OCI-M2 (cell line): Measurements from ENCODE around the gene CST1.
"Not testable (repeated sequence)": the region's sequence is repeated elsewhere in the genome, so short reads cannot be mapped to it uniquely, and the experiment has no call there.

ENCODE experiments used
- DNase-seq: peaks from one replicate; lab custom pipeline; 2025; ENCODE audit not compliant: unreplicated experiment; lab: John Stamatoyannopoulos, UW

CST1 gene, protein sequence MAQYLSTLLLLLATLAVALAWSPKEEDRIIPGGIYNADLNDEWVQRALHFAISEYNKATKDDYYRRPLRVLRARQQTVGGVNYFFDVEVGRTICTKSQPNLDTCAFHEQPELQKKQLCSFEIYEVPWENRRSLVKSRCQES

DNA sequence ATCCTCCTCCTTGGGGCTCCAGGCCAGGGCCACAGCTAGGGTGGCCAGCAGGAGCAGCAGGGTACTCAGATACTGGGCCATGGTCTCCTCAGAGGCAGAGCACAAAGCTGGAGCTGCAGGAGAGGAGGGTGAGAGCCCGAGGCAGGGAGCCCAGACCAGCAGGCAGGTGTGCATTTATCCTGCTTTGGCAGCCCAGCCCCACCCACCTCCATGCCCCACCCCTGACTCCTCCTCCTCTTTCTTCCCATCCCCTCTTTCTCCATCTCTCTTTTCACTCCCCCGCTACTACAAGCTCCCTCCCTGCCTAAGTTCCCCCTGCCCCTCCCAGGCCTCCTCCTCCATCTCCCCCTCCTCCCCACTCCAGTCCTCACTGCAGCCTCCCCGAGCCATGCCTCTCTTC, at the start of gene CST1:
TSS of gene CST1 (minus strand) at position 150 of the 400 bp plus-strand sequence. CDS start at position 81, 69 bp downstream.
- not testable (repeated sequence) for DNase-seq

DNA sequence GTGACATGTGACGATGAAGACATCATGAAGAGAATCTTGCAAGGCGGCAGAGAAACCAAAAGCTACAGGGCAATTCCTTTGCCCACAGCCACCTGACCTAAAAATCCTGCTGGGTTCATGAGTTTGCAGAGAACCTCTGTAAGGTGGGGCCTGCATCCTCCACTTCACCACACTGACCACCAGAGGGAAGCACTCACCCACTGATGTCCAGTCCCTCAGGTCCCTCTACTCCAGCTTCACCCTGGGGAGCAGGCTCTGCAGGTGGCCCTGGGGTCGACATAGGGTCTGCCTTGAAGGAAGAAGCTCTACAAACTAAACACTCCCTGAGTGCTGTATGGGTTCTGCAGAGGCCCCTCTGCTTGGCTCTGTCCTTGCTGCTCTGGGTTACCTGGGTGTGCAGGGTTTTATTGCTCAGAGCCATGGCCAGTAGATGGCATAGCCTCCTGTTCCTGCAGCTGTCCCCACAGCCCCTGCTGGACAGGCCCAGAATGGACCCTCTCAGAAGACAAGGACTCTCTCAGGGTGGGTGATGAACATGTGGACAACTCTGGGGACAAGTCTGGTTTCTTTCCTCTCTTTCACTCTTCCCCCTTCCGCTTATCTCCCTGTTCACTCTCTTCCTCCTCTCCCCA, 48.6 kb upstream of the CST1 start:
- not testable (repeated sequence) for DNase-seq

DNA sequence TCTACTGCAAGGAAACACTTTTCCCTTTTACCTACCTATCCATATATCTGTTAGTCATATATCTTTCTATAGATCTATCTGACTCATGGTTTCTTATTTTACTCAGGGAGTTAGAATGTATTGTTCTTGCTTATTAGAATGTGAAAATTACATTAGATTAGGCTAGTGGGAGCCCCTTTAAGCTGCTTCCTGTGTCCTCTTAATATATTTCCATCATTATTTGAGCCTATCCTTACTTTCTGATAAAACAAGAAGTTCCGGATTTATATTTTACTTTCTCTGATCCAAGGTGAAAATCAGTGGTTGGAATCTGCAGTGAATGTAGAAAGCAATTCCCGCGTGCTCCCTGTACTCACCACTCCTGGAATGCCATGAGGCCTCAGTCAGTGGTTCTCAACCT, 44.8 kb upstream of the CST1 start:
- no peak for DNase-seq

DNA sequence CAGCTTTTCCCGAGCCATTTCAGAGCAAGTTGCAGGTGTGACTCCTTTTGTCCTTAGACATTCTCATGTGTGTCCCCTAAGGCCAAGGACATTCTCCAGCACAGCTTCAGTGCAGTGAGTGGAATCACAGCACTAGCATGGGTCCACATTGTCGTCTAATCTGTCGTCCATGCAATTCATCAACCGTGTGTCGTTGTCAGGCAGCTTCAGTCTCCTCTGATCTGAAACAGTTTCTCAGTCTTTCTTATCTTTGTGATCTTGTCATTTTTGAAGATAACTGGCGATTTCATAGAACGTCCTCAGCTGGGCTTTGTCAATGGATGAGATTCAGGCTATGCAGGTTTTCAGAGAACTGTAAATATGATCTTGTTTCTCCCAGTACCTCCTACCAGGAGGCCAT, 44.1 kb upstream of the CST1 start:
- no peak for DNase-seq

DNA sequence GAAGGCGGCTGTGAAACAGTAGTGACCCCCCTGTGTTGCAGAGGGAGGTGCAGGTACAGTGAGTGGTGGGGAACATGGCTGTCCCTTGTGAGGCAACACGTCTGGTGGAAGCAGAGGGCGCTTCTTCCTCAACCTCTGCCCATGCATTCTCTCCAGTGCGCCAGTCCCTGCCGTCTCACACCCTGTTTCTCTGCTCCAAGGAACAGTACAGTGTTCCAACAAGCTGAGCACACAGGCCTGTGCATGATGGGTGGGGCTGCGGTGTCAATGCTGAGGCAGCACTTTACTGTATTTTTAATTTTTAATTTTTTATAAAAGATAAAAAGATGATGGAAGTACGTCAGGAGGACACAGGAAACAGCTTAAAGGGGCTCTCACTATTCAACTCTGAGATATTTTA, 43.3 kb upstream of the CST1 start:
- DNase-seq, result no peak

DNA sequence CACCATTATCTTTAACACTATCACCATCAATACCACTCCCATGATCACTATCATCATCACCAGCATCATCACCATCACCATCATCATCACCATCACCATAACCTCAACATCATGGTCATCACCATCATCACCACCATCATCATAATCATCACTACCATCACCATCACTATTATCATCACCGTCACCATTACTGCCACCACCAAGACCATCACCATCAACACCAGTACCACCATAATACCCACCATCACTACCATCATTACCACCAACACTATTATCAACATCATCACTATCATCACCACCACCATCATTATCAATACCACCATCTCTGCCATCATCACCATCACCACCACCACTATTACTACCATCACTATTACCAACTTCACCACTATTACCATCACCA, 32.7 kb upstream of the CST1 start:
- no peak for DNase-seq

DNA sequence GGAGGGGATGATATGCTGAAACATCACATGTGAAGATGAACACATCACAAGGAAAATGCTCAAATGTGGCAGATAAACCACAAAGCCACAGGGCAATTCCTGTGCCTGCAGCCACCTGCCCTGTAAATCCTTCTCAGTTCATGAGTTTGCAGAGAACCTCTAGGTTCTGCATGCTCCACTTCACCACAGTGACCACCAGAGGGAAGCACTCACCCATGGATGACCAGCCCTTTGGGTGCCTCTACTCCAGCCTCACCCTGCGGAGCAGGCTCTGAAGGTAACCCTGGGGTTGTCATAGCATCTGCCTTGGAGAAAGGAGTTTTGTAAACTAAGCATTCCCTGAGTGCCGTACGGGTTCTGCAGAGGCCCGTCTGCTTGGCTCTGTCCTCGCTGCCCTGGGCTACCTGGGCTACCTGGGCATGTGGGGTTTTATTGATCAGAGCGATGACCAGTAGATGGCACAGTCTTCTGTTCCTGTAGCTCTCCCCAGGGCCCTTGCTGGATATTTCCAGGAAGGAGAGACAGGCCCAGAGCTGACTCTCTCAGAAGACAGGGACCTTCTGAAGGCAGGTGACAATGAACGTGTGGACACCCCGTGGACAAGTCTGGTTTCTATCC, 31.7 kb upstream of the CST1 start:
- DNase-seq, result no peak

DNA sequence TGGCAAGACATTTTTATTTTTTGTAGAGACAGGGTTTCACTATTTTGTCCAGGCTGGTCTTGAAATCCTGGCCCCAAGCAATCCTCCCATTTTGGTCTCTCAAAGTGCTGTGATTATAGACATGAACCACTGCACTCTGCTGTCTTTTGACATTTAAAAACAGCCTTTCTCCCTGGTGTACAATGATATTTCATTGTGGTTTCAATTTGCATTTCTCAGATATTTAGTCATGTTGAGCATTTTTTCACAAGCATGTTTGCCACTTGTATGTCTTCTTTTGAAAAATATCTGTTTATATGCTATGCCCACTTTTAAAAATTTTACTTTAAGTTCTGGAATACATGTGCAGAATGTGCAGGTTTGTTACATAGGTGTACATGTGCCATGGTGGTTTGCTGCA, 27.9 kb upstream of the CST1 start:
- not testable (repeated sequence) for DNase-seq

DNA sequence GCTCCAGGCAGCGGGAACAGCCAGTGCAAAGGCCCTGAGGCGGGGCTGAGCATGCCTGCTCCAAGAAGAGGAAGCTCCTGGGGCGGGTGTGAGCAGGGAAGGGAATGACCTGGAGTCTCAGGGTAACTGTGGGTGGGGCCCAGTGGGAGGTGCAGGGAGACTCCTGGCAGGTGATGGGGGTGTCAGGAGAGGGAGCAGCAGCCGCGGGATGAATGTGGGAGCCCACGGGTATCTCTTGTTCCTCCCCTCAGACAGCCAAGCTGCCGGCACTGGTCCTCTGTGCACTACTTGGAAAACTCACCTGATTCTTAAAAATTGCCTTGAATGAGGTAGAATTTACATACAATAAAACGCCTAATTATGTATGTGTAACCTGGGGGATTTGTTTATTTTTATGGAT, 26.6 kb upstream of the CST1 start:
- DNase-seq, result not testable (repeated sequence)

DNA sequence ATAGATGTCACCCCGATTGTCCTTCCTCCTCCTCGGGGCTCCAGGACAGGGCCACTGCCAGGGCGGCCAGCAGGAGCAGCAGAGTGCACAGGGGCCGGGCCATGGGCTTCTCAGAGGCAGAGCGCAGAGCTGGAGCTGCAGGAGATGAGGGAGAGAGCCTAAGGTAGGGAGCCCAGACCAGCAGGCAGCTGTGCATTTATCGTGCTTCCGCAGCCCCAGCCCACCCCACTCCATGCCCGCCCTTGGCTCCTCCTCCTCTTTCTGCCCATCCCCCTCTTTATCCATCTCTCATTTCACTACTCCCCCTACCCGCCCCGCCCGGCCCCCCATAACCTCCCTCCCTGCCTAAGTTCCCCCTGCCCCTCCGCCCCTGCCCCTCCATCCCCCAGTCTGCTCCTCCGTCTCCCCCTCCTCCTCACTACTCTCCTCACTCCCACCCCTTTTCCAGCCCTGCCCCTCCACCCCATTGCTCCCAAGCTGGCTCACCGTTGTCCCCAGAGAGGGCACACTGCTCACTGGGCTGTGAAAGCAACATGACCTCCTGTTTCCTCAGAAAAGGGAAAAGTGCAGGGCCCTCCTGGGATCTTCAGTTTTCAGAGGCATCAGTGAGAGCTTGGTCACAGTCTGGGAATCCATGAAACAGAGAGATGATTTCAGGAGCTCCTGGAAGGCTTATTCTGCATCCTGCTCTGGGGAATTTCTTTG, 25.5 kb upstream of the CST1 start:
- no peak for DNase-seq

DNA sequence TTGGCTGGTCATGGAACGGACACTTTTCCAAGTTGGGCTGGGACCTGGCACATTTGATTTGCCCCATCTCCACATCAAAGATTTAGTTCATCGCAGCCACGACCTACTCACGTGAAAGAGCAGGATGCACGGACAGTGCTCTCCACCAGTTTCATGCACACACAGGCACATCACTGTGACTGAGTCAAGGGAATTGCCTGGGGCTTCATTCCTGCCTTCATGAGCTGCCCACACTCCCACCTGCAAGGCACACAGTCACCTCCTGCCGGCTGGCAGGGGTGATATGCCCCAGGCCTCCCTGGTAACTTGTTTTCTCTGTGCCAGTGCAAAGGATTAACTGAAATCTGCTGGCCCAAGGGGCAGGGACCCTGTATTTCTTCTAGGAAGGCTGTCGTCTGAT, 23.3 kb upstream of the CST1 start:
- DNase-seq, result no peak

DNA sequence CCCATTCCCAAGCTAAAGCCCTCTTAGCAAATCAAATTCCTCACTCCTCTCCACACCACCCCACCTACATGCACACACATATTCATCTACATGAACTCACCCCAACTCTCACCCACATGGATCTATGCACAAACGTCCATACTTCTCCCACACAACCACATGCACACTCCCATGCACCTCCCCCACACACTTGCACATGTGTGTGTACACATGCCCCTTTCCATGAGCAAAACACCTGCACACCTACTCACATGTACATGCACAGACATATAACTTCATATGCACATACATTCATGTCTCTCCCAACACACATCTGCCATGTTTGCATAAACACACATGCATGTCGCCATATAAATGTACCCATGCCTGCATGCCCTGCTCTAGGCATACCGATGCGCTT, 22.8 kb upstream of the CST1 start:
- DNase-seq, result no peak

DNA sequence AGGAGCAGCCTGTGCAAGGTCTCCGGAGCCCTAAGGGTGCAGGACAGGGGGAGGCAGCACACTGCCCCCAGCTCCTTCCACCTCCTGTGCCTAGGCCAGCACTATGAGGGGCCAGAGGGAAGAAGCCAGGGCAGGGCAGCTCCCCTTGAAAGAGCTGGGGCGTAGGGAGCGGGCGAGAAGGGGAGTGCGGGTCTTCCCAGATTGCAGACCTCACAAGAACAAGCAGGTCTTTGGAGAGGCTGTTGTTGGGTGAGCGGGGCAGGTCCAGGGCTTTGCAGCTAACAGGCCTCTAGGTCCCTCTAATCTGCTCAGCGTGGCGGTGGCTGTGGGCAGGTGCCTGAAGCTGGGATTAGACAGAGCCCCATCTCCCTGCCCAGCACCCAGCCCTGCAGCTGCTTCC, 22.4 kb upstream of the CST1 start:
- DNase-seq, result no peak

DNA sequence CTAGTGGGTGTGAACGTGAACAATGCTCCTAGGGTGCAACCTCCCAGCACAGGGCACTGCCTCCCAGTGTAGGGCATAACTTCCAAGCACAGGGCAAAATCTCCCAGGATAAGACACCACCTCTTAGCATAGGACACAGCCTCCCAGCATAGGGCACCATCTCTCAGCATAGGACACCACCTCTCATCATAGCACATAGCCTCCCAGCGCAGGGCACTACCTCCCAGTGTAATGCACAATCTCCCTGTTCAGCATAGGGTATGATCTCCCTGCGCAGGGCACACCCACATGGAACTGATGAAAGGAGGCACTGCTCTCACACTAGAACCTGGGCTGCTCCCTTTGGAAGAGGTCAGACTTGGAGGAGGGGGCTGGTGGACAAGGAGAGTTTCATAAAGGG, 21.3 kb upstream of the CST1 start:
- no peak for DNase-seq

DNA sequence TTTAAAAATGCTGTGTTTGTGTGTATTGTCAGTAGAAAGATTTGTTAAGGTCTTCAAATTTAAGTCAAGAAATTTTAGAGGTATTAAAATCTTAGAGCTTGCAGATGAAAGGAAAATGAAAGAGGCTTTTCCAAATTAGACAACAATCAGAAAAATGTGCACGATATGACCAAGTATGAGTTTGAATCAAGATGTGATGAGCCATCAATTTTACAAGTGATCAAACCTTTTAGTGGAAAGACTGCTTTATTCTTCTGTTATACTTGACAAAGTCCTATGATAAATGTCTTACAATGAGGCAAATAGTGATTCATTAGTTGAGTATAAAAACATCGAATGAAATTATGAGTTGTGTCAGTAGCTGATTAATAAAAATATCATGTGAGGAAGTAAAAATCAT, 19.6 kb upstream of the CST1 start:
- DNase-seq, result no peak

DNA sequence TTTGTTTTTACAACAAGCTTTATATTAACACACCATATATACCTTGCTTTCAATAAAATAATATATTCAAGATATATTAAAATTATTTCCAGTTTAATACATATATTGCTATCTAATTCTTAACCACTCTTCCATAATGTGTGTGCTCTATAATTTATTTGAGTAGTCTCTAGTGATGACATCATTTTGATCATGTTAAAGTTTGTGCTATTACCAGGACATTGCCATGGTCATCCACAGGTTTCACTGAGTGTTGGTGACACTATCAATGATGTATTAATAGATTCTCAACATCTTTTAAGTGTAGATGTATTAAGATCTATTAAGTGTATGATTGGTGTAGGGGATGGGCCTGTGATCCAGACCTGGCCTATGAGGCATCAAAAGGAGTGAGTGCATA, 17.8 kb upstream of the CST1 start:
- not testable (repeated sequence) for DNase-seq

DNA sequence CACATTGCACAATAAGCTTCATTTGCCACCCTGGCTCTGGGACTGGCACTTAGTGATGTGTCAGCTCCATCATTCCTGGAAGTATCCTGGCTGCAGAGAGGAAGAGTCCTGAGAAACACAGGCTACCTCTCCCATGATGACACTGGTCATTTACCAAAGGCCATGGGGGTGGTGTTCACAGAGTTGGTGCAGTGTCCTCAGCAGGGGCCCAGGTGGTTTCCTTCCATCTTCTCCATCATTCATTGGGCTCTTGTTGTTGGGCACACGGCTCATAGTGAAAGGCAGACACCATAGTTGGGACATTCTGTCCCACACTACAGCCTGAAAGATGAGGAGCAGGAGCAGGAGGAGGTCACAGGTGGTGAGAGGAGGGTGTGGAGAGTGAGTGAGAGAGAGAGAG, 15.8 kb upstream of the CST1 start:
- no peak for DNase-seq

DNA sequence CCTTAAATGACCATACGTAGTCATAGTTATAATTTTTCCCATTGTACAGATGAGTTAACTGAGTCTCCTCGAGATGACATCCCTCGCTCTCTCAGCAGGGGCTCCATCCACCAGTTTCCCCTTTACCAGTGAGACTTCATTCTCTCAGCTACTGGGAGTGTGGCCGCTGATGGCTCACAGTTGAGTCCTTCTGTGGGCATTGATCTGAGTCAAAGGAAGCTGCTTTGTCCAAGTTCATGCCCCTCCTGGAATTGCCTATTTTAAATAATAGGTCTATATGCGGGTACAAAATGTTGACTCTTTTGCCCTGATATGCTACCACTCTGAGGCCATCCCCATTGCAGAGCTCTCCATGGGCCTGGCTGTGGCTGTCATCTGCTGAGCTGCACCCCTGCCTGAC, 14.8 kb upstream of the CST1 start:
- DNase-seq, result no peak

DNA sequence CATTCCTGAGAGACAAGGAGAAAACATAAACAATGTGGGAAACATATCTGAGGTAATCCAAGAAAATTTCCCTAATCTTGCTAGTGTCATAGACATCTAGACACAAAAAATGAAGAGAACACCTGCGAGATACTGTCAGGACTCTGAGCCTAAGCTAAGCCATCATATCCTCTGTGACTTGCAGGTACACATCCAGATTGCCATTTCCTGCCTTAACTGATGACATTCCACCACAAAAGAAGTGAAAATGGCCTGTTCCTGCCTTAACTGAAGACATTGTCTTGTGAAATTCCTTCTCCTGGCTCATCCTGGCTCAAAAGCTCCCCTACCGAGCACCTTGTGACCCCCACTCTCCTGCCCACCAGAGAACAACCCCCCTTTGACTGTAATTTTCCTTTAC, 13.9 kb upstream of the CST1 start:
- DNase-seq, result not testable (repeated sequence)

DNA sequence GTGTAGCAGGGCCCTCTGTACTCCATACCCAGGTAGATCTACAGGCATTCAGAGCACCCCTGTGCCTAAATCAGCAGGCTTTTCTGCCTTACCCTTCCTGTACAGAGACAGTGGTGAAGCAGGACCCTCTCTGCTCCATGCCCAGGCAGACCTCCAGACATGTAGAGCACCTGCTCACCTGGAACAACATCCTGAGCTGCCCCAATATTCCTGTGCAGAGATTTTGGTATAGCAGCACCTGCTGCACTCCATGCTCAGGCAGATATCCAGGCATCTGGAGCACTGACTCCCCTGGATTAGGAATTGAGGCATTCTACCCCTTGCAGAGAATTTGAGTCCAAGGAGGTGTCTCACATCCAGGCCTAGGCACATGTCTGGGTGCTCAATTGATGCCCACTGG, 12.6 kb upstream of the CST1 start:
- no peak for DNase-seq

DNA sequence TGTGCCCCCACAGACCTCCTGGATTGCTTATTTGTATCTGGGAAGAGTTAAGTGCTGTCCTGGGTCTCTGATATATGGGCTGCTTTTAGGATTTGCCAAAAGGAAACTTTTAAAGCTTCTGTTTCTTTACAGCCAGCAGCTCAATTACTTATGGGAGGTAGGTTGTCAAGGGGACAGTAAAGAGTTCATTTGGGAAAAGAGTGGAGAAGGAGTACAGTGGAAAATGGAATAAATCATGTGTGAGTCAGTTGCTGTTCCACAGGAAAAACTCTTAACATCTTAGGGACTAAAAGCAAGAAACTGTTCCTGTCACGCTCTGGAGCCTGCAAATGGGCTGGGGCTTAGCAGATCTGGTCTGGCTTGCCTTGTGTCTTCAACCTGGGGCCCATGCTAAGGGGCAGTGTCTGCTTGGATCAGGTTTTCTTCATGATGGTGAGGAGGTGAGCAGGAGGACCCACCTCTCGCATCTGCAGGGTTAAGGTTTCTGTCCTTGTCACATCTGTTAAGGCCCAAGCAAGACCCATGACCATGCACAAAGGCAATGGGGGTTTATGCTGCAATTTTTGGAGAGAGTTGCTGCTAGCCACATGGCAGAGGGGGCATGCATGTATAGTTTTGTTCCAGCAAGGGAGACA, 8.7 kb upstream of the CST1 start:
- no peak for DNase-seq

DNA sequence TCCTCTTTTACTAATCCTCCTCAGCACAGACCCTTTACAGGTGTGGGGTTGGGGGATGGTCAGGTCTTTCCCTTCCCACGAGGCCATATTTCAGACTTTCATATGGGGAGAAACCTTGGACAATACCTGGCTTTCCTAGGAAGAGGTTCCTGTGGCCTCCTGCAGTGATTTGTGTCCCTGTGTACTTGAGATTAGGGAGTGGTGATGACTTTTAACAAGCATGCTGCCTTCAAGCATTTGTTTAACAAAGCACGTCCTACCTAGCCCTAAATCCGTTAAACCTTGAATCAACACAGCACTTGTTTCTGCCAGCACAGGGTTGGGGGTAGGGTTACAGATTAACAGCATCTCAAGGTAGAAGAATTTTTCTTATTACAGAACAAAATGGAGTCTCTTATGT, 6.1 kb upstream of the CST1 start:
- not testable (repeated sequence) for DNase-seq
